H7 (cell line): ENCODE data around the gene UQCRH. TPM values are rescaled to one million over a fixed set of nuclear protein-coding genes. Genes with fewer than 3 reads are reported as not detected.

Source experiments
- DNase-seq: peaks from one replicate; pipeline ENCODE4 v3.0.0; 2012
- H3K27me3 ChIP-seq: 2 replicates; pipeline ENCODE4 v1.6.0; 2011; ENCODE audit warnings: mild to moderate bottlenecking, low read length; ENCODE audit not compliant: control insufficient read depth, insufficient read depth
- H3K36me3 ChIP-seq: replicated peaks from 2 replicates; pipeline ENCODE4 v1.5.1; 2011; ENCODE audit warnings: low read length; ENCODE audit not compliant: control insufficient read depth, insufficient read depth
- H3K4me3 ChIP-seq: 2 replicates; pipeline ENCODE4 v1.5.1; 2011; ENCODE audit warnings: low read depth, mild to moderate bottlenecking, control low read depth, low read length, moderate library complexity; ENCODE audit not compliant: insufficient read depth
- total RNA-seq: library from RNA; depleted of rRNA; stranded (reverse); fragments of >200 nt; shearing (Covaris generic); gene quantifications from 2 replicates; pipeline ENCODE4 v1.2.3, GENCODE V29; 2014

The UQCRH gene
- total RNA-seq, 1 experiment from 2014 or later = 909 TPM

DNA sequence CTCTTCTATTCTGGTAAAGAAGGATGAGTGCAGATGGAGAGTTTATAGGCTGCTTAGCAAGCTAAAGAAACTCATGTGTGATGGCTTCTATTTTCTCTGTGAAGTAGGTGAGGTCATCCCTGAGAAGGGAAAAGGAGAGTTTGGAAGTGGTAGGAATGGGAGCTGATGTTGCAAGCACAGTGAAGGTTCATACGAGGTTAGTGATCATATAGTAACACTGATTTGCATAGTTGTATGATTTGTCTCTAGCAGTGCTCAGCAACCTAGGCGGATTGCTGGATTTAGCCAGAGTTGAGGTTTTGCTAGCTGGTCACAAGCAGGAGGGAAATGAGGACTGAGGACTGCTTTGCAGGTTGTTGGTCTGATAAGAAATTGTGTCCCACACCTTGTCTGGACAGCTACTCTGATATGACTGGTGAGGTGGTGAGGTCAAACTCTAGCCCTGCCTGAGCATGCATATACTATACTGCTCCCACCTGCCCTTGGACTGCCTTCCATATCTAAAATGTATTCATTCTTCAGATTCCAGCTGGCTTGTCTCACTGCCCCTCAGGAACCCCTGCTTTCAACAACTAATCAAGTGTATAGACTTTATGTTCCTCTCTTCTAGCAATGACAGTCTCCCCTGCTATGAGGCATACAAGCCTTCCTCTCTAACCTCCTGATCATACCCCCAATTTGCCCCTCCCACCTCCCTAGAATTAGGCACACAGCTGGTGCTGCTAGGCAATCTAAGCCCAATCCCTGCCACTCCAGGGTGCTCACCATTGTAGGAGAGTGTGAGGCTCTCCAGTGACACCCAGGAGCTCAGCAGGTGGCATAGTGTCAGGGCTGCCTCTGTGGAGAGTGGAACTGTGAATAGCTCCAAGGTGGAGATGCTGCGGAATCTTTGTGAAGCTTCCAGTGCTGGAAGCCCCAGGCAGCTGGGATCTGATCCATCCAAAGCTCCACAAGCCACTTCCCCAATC is 18.6 kb upstream of the UQCRH start:
- no peak for DNase-seq
- Histone ChIP-seq H3K36me3 (peaks cover 30% of the 10 kb centered on the region), H3K27me3 (no peaks in the 10 kb centered on the region), H3K4me3 (no peak overlapping the region)

DNA sequence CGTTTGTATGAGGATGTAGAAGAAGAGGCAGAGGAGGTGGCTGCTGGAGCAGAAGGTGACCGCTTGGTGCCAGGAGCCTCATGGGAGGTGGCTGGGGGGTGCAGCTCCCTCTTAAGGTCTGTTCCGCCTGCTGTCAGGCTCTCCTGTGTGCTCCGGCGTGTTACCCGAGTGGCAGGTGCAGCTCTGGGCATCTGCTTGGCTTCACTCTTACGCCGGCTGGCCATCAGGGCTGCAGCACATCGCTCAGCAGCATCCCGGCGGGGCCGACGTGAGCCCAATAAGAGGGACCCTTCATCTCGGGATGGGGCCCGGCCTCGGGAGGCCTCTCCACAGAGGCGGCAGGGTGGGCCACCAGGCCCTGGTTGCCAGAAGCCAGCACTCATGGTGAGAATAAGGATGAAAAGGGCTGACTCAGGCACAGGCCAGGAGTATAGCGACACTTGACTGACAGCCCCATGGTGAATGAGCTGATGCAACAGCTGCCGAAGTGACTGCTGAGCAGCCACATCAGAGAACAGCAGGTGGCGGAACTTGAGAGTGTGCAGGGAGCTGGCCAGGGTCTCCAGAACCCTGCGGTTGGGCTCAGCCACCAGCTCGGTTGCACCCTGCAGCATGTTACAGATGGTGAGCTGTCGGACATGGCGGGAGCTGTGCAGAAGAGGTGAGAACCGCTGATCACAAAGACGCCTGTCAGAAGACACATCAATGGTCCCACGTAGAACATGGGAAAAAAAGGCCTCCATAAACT is 17.6 kb upstream of the UQCRH start:
- Histone ChIP-seq H3K4me3 (no peak overlapping the region), H3K27me3 (no peaks in the 10 kb centered on the region), H3K36me3 (peaks cover 24% of the 10 kb centered on the region)
- DNase-seq = peak; percentile 59

DNA sequence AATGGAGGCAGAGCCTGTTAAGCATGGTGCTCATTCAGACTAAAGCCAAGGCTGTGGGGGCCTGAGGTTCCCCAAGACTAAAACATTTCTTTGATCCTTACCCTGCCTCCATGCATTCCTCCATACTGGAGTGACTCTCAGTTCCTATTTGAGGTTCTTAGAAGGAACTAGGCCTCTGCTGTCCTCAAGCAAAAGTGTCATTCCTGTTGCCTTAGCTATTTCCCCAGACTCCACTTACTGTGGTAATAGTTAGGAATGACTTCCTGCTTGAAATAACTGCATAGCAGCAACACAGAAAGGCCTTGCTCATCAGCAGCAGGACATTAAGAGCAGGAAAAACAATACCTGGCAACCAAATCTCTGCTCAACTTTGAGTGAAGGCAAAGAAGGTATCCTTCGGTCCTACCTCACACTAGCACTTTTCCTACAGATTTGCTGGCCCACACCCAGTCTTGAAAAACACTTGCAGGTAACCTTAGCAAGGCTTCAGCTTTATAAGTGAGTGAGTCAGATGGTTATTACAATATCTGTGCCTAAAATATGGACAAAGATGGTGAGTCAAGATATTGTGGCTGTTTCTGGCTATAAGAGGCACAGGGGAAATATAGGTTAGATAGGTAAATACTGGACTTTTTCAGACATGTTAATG is 14.9 kb upstream of the UQCRH start:
- no peak for DNase-seq
- Histone ChIP-seq H3K27me3 (no peaks in the 10 kb centered on the region), H3K36me3 (peaks cover 16% of the 10 kb centered on the region), H3K4me3 (no peak overlapping the region)

DNA sequence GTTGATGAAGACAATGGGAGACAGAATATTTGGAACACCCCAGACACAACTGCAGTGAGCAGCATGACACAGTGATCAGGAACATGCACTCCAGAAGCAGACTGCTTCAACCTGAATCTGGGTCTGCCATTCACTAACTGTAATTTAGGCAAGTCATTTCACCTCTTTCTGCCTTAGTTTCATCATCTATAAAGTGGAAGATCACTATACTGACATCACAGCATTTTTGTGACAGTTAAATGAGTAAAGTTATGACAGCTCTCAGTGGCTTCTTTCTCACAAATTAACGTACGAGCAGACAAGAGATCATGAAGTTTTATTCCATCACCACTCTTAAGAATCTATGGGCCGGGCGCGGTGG is 14.4 kb upstream of the UQCRH start:
- H3K27me3 ChIP-seq = no peaks in the 10 kb centered on the region
- H3K36me3 ChIP-seq = peaks cover 13% of the 10 kb centered on the region
- no peak overlapping the region for H3K4me3 ChIP-seq
- no peak for DNase-seq

DNA sequence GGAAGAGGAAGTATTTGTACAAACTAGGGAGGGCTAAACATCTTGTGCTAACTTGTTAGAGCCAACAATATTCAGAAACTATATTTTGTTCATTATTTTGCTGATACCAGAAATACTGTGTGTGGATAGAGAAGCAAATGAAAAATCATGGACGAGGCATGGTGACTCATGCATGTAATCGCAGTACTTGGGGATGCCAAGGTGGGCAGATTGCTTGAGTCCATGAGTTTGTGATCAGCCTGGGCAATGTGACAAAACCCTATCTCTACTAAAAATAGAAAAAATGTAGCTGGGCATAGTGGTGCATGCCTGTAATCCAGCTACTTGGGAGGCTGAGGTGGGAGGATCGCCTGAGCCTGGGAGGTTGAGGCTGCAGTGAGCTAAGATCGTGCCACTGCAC is 13.5 kb upstream of the UQCRH start:
- DNase-seq = no peak
- Histone ChIP-seq H3K4me3 (no peak overlapping the region), H3K27me3 (no peaks in the 10 kb centered on the region), H3K36me3 (peaks cover 7% of the 10 kb centered on the region)

GRCh38 chr1:46295306-46295705 is 8.2 kb upstream of the UQCRH start:
- no peak for DNase-seq
- Histone ChIP-seq H3K4me3 (no peak overlapping the region), H3K36me3 (peaks cover 18% of the 10 kb centered on the region), H3K27me3 (no peaks in the 10 kb centered on the region)

- H3K27me3 ChIP-seq = no peaks in the 10 kb centered on the region
- DNase-seq = no peak
- no peak overlapping the region for H3K4me3 ChIP-seq
- H3K36me3 ChIP-seq = peaks cover 18% of the 10 kb centered on the region
These were observed 5.1 kb upstream of the UQCRH start for GRCh38 chr1:46298387-46298786.

GRCh38 chr1:46300673-46301405 is 2.7 kb upstream of the UQCRH start:
- Histone ChIP-seq H3K27me3 (no peaks in the 10 kb centered on the region), H3K4me3 (peak overlapping the region; percentile 98), H3K36me3 (peaks cover 12% of the 10 kb centered on the region)
- DNase-seq = no peak

GRCh38 chr1:46301406-46301807 is 2.1 kb upstream of the UQCRH start:
- peaks cover 11% of the 10 kb centered on the region for H3K36me3 ChIP-seq
- H3K4me3 ChIP-seq = peak overlapping the region; percentile 98
- H3K27me3 ChIP-seq = no peaks in the 10 kb centered on the region
- DNase-seq = peak; percentile 77

DNA sequence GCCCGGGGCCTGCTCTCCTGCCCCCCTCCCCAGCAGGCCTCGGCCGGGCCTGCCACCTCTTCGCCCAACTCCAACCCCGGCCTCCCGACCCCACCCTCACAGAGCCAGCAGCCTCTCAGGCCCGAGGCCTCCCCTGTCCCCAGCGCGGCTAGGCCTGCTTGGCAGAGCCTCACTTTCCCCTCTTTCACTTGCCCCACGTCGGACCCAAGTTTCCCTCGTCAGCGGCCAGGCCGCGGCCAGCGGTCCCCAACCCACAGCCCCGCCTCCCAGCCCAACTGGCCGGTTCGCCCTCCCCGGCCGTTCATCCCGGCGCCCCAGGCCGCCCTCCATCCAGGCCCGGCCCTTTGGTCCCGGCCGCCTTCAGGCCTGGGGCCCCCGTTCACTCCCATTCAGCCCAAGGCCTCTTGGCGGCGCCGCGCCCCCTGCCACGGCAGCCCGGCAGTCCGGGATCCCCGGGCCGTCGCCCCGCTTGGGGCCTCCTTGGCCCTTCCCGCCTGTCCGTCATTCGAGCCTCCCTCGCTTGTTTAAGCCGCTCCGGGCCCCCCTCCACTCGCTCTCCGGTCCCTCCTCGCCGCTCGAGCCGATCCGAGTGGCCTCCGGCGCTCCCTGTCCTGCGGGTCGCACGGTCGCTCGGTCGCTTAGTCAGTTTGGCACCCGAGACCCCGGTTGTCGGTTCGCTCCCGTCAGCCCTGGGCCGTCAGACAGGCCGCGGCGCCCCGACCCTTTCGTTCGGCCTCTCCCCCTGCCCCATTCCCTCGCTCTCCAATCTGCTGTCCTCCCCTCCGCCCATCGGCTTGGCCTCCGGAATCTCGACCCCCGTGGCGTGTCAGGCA is 1.5 kb upstream of the UQCRH start:
- DNase-seq = peak; percentile 88
- peak overlapping the region; percentile 98 for H3K4me3 ChIP-seq
- H3K27me3 ChIP-seq = no peaks in the 10 kb centered on the region
- H3K36me3 ChIP-seq = peaks cover 6% of the 10 kb centered on the region

DNA sequence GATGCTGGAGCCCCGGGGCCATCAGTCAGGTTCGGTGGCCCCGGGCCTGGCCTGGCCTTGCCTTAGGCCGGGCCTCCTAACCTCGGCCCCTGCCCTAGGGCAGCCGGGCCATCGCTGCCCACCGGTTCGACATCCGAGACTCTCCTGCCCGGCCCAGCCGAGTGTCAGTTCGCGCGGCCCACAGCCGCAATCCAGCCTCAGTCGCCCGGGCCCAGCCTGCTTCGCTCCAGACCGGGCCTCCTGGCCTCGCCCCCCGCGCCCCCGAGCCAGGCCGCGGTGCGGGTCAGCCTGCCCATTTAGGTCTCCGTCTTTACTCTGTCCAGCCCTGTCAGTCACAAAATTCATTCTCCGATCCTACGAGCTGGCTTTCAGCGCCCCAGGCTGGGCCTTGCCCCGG is 859 bp upstream of the UQCRH start:
- Histone ChIP-seq H3K36me3 (peaks cover 1% of the 10 kb centered on the region), H3K4me3 (peak overlapping the region; percentile 98), H3K27me3 (no peaks in the 10 kb centered on the region)
- DNase-seq = no peak

GRCh38 chr1:46303872-46304326 is 401 bp downstream of the UQCRH start:
- H3K27me3 ChIP-seq = no peaks in the 10 kb centered on the region
- DNase-seq = no peak
- no peaks in the 10 kb centered on the region; the same call in 1 of the 2 replicates for H3K36me3 ChIP-seq
- H3K4me3 ChIP-seq = peak overlapping the region; percentile 98

- DNase-seq = no peak
- Histone ChIP-seq H3K27me3 (no peaks in the 10 kb centered on the region), H3K36me3 (peaks cover 14% of the 10 kb centered on the region), H3K4me3 (no peak overlapping the region)
These were observed 2.6 kb downstream of the UQCRH start for GRCh38 chr1:46306159-46306530.
